Skeletal muscle tissue (tissue), 4 donors: ENCODE results near the gene GAR1. TPM values are rescaled to one million over a fixed set of nuclear protein-coding genes. Genes with fewer than 3 reads are reported as not detected.

Experiments used
- H3K27ac ChIP-seq: one replicate; pipeline ENCODE4 v1.7.0; 2013; ENCODE audit warnings: mild to moderate bottlenecking, low read depth, low read length, inconsistent platforms
- H3K27me3 ChIP-seq, 3 donors: one replicate each; pipeline ENCODE4 v1.7.0; 2013; ENCODE audit warnings: low read length in 3 of 3; ENCODE audit not compliant: control insufficient read depth in 3 of 3, insufficient read depth in 3 of 3
- H3K36me3 ChIP-seq, 3 donors: one replicate each; pipeline ENCODE4 v1.7.0; 2013; ENCODE audit warnings: low read length in 3 of 3; ENCODE audit not compliant: control insufficient read depth in 3 of 3, insufficient read depth in 3 of 3
- H3K4me1 ChIP-seq, 3 donors: one replicate each; pipeline ENCODE4 v1.7.0; 2013; ENCODE audit warnings: low read length in 3 of 3, mild to moderate bottlenecking in 3 of 3; ENCODE audit not compliant: control insufficient read depth in 3 of 3, insufficient read depth in 3 of 3
- H3K4me3 ChIP-seq, 3 donors: one replicate each; pipeline ENCODE4 v1.7.0; 2013; ENCODE audit warnings: low read length in 3 of 3
- H3K9ac ChIP-seq, 3 donors: one replicate each; pipeline ENCODE4 v1.7.0; 2013; ENCODE audit warnings: low read length in 3 of 3, mild to moderate bottlenecking in 3 of 3, moderate library complexity in 2 of 3, low read depth in 1 of 3
- H3K9me3 ChIP-seq, 3 donors: one replicate each; pipeline ENCODE4 v1.7.0; 2013; ENCODE audit warnings: low read length in 3 of 3; ENCODE audit not compliant: control insufficient read depth in 3 of 3
- total RNA-seq: library from RNA; depleted of rRNA; stranded (reverse); fragments of >200 nt; gene quantifications from one replicate; pipeline ENCODE4 v1.2.3, GENCODE V29; 2014
- donor health status: Osteomylitis.

The GAR1 gene
- total RNA-seq, 1 donor from 2014 or later = 4.7 TPM

DNA sequence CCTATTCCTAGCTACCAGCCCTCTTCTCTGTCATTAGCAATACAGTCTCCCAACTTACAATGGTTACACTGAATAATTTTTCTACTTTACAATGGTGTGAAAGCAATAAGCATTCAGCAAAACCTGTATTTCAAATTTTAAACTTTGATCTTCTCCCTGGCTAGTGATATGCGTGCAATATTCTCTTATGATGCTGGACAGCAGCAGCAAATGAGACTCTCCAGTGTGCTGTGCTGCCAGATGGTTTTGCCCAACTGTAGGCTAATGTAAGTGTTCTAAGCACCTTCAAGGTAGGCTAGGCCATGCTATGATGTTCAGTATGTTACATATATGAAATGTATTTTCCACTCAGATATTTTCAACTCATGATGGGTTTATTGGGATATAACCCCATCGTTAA is 5.9 kb upstream of the GAR1 start:
- H3K27ac ChIP-seq = no peak overlapping the region
- no peaks in the 10 kb centered on the region for H3K27me3 ChIP-seq
- no peak overlapping the region for H3K4me3 ChIP-seq

GRCh38 chr4:109810552-109811387 is 4.8 kb upstream of the GAR1 start:
- Histone ChIP-seq H3K27ac (no peak overlapping the region), H3K4me3 (no peak overlapping the region), H3K9ac (no peak overlapping the region), H3K9me3 (no peaks in the 10 kb centered on the region), H3K27me3 (no peaks in the 10 kb centered on the region), H3K36me3 (no peaks in the 10 kb centered on the region), H3K4me1 (peaks cover 0 to 2% (median under 1%) of the 10 kb centered on the region in 3 donors)

More for the DNA sequence above, 5.9 kb upstream of the GAR1 start:
- Histone ChIP-seq H3K4me1 (peaks cover 0 to under 1% (median 0%) of the 10 kb centered on the region in 3 donors), H3K9me3 (no peaks in the 10 kb centered on the region), H3K9ac (no peak overlapping the region), H3K36me3 (no peaks in the 10 kb centered on the region)

- Histone ChIP-seq H3K4me1 (peaks cover 7 to 8% (median 8%) of the 10 kb centered on the region in 3 donors), H3K9me3 (no peaks in the 10 kb centered on the region), H3K27ac (no peak overlapping the region), H3K9ac (no peak overlapping the region), H3K36me3 (no peaks in the 10 kb centered on the region), H3K27me3 (no peaks in the 10 kb centered on the region), H3K4me3 (no peak overlapping the region)
Observed at GRCh38 chr4:109811707-109812106, 3.9 kb upstream of the GAR1 start.

GRCh38 chr4:109816082-109816442 is 500 bp downstream of the GAR1 start:
- Histone ChIP-seq H3K4me3 (peak overlapping the region; percentile 96 to 99 (median 98)), H3K4me1 (peaks cover 8 to 13% (median 11%) of the 10 kb centered on the region in 3 donors), H3K9me3 (no peaks in the 10 kb centered on the region), H3K27me3 (no peaks in the 10 kb centered on the region), H3K27ac (peak overlapping the region; percentile 83), H3K9ac (peak overlapping the region; percentile 77 to 88 (median 85)), H3K36me3 (peaks cover 0 to 16% (median 14%) of the 10 kb centered on the region in 3 donors)

DNA sequence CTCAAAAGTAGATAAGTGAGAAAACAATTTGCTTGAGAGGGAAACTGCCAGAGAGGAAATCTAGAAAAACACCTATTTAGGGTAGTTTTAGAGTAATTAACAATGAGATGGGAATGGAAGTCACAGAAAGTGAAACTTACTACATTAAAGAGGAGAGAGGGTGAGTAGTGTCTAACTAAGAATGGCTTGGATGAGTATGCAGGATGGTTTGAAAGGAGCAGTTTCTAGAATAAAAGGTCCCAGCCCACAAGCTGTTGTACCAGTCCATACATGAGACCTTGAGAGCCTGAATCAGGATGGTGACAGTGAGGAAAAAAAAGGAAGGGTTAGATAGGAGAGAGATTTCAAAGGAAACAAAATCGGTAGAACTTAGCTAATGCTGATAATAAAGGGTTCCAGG is 1.3 kb downstream of the GAR1 start:
- Histone ChIP-seq H3K4me1 (peaks cover 8 to 13% (median 11%) of the 10 kb centered on the region in 3 donors), H3K36me3 (peaks cover 0 to 21% (median 17%) of the 10 kb centered on the region in 3 donors), H3K9me3 (no peaks in the 10 kb centered on the region), H3K4me3 (no peak overlapping the region), H3K27me3 (no peaks in the 10 kb centered on the region), H3K9ac (peak overlapping the region in 1 of 3 donors; percentile 88), H3K27ac (no peak overlapping the region)

DNA sequence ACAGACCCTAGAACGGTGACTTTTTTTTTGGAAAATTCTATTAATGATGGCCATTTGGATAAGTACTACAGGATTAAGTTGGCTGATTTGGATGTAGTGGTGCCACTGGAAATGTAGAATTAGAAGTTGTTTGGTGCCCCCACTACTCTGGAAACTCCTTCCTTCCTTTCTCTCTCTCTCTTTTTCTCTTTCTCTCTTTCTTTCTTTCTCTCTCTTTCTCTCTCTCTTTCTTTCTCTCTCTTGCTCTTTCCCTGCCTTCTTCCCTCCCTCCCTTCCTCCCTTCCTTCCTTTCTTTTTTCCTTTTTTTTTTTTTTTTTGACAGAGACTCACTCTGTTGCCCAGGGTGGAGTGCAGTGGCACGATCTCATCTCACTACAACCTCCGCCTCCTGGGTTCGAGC is 2.7 kb downstream of the GAR1 start:
- Histone ChIP-seq H3K9me3 (no peaks in the 10 kb centered on the region), H3K27ac (no peak overlapping the region), H3K4me1 (peaks cover 8 to 13% (median 11%) of the 10 kb centered on the region in 3 donors), H3K36me3 (peaks cover 6 to 30% (median 27%) of the 10 kb centered on the region in 3 donors), H3K27me3 (no peaks in the 10 kb centered on the region), H3K9ac (no peak overlapping the region), H3K4me3 (no peak overlapping the region)

GRCh38 chr4:109820563-109820962 is 5.0 kb downstream of the GAR1 start:
- Histone ChIP-seq H3K9me3 (no peaks in the 10 kb centered on the region), H3K4me1 (peaks cover 5 to 13% (median 11%) of the 10 kb centered on the region in 3 donors), H3K4me3 (no peak overlapping the region), H3K27me3 (no peaks in the 10 kb centered on the region), H3K27ac (no peak overlapping the region), H3K36me3 (peaks cover 6 to 47% (median 36%) of the 10 kb centered on the region in 3 donors), H3K9ac (no peak overlapping the region)

GRCh38 chr4:109821185-109821584 is 5.6 kb downstream of the GAR1 start:
- Histone ChIP-seq H3K4me1 (peaks cover 5 to 11% (median 6%) of the 10 kb centered on the region in 3 donors), H3K36me3 (peaks cover 6 to 47% (median 36%) of the 10 kb centered on the region in 3 donors), H3K27me3 (no peaks in the 10 kb centered on the region), H3K4me3 (no peak overlapping the region), H3K9me3 (no peaks in the 10 kb centered on the region), H3K9ac (no peak overlapping the region), H3K27ac (no peak overlapping the region)

DNA sequence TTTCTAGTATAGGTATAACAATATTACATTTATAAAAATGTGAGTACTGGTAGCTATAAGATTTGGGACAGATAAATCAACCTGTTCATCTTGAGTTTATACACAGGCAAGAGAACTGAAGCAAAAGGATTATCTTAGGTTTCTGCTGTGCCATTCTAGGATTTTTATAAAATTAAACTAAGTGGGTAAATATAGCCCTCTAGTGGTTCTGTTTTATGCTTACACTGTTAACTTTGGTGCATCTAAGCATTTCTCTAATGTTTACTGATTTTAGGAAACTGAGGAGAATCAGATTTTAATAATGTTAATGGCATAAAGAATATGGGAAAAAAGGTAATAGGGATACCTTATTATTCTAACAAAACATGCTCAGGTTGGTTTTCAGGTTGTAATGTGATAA is 11.2 kb downstream of the GAR1 start:
- no peak overlapping the region for H3K4me3 ChIP-seq
- no peaks in the 10 kb centered on the region for H3K27me3 ChIP-seq
- H3K9ac ChIP-seq = no peak overlapping the region
- no peaks in the 10 kb centered on the region for H3K9me3 ChIP-seq
- peaks cover 6 to 26% (median 21%) of the 10 kb centered on the region in 3 donors for H3K36me3 ChIP-seq
- H3K27ac ChIP-seq = no peak overlapping the region
- no peaks in the 10 kb centered on the region for H3K4me1 ChIP-seq

GRCh38 chr4:109827672-109828071 is 12.1 kb downstream of the GAR1 start, which contains the start of gene RRH:
Gene RRH, plus strand, starts transcription at chr4:109827972. Its CDS starts 56 bp downstream, at chr4:109828028.
- no peak within 1 kb of the TSS for H3K4me3 ChIP-seq
- no peaks in the 10 kb centered on the region for H3K4me1 ChIP-seq
- H3K27ac ChIP-seq = no peak within 1 kb of the TSS
- H3K9me3 ChIP-seq = no peaks in the 10 kb centered on the region
- peak within 1 kb of the TSS in 1 of 3 donors; percentile 10 for H3K9ac ChIP-seq
- peaks cover 3 to 20% (median 16%) of the 10 kb centered on the region in 3 donors for H3K36me3 ChIP-seq
- no peaks in the 10 kb centered on the region for H3K27me3 ChIP-seq
